Measurements from ENCODE around the gene PTPRF.

The PTPRF gene

DNA sequence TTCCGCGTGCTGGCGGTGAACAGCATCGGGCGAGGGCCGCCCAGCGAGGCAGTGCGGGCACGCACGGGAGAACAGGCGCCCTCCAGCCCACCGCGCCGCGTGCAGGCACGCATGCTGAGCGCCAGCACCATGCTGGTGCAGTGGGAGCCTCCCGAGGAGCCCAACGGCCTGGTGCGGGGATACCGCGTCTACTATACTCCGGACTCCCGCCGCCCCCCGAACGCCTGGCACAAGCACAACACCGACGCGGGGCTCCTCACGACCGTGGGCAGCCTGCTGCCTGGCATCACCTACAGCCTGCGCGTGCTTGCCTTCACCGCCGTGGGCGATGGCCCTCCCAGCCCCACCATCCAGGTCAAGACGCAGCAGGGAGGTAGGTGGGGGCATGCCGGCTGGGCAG is 60.5 kb downstream of the PTPRF start:
- Histone ChIP-seq H3K18ac (ENCODE audit: low read depth in 1 of 2, low read length in 2 of 2) (no peak overlapping the region), H2AK5ac (ENCODE audit: low read length, severe bottlenecking) (no peak overlapping the region), H2BK120ac (ENCODE audit: low read depth, low read length) (no peak overlapping the region), H3K14ac (ENCODE audit: low read length in 2 of 2) (no peak overlapping the region), H2BK15ac (ENCODE audit: low read depth, poor library complexity, severe bottlenecking) (no peak overlapping the region), H2AFZ (ENCODE audit: low read depth, low read length) (no peak overlapping the region), H3K4me2 (ENCODE audit: low read length, poor library complexity, severe bottlenecking) (no peak overlapping the region), H3K23ac (ENCODE audit: low read length in 2 of 2) (no peak overlapping the region), H2BK5ac (ENCODE audit: low read depth, low read length, poor library complexity, severe bottlenecking) (no peak overlapping the region), H3K27me3 (ENCODE audit: control insufficient read depth in 1 of 2, insufficient read depth in 1 of 2, low read length in 2 of 2) (no peaks in the 10 kb centered on the region), H3K36me3 (ENCODE audit: control insufficient read depth in 1 of 2, insufficient read depth in 2 of 2, low read depth in 1 of 2, low read length in 2 of 2) (peaks cover 3 to 59% of the 10 kb centered on the region in 2 experiments), H4K8ac (ENCODE audit: low read length) (no peak overlapping the region), H3K79me1 (replicated peaks; ENCODE audit: low read length, poor library complexity, severe bottlenecking) (peaks cover 6% of the 10 kb centered on the region), H3K9me3 (ENCODE audit: control insufficient read depth, low read length) (no peaks in the 10 kb centered on the region), H3K4me3 (ENCODE audit: insufficient read depth in 1 of 2, low read depth in 1 of 2, low read length in 2 of 2) (no peak overlapping the region), H2BK12ac (ENCODE audit: low read length in 2 of 2) (no peak overlapping the region), H4K91ac (ENCODE audit: low read length) (no peak overlapping the region), H3K27ac (ENCODE audit: low read length, poor library complexity, severe bottlenecking) (no peak overlapping the region), H3K4ac (ENCODE audit: low read depth in 1 of 2, low read length in 2 of 2) (no peak overlapping the region), H3K9ac (ENCODE audit: low read length) (no peak overlapping the region), H3K4me1 (ENCODE audit: control insufficient read depth, insufficient read depth, low read depth, low read length) (peaks cover 6% of the 10 kb centered on the region)
- DNase-seq: no peak
- 98% methylated on average over 39 of the region's 39 CpGs for WGBS

DNA sequence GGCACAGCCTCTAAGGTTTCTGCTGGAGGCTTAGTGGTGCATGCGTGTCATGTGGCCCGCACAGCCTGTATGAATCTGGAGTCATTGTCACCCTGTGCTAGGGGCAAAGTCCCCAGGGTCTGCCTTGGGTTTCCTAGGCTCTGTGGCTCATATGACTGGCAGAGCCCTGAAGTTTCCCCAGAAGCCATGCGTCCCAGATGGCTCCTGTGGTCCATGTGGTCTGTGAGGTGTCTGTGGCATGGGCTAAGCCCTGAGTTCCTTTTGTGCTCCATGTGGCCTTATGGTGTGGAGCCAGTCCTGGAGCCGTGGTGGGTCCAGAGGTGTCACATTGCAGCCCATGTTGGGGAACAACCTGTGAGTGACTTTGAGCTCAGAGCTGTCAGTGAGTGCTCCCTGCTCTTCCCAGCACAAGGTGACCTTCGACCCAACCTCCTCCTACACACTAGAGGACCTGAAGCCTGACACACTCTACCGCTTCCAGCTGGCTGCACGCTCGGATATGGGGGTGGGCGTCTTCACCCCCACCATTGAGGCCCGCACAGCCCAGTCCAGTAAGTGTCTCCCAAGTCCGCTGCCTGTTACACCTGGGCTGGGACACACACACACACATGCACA is 61.5 kb downstream of the PTPRF start:
- Histone ChIP-seq H3K9me3 (ENCODE audit: control insufficient read depth, low read length) (no peaks in the 10 kb centered on the region), H2BK120ac (ENCODE audit: low read depth, low read length) (no peak overlapping the region), H3K4me1 (ENCODE audit: control insufficient read depth, insufficient read depth, low read depth, low read length) (peaks cover 6% of the 10 kb centered on the region), H2AK5ac (ENCODE audit: low read length, severe bottlenecking) (no peak overlapping the region), H3K79me1 (replicated peaks; ENCODE audit: low read length, poor library complexity, severe bottlenecking) (peaks cover 6% of the 10 kb centered on the region), H3K18ac (ENCODE audit: low read depth in 1 of 2, low read length in 2 of 2) (no peak overlapping the region), H3K36me3 (ENCODE audit: control insufficient read depth in 1 of 2, insufficient read depth in 2 of 2, low read depth in 1 of 2, low read length in 2 of 2) (peaks cover 3 to 63% of the 10 kb centered on the region in 2 experiments), H3K27ac (ENCODE audit: low read length, poor library complexity, severe bottlenecking) (no peak overlapping the region), H3K4ac (ENCODE audit: low read depth in 1 of 2, low read length in 2 of 2) (no peak overlapping the region), H2BK5ac (ENCODE audit: low read depth, low read length, poor library complexity, severe bottlenecking) (no peak overlapping the region), H3K23ac (ENCODE audit: low read length in 2 of 2) (no peak overlapping the region), H3K4me2 (ENCODE audit: low read length, poor library complexity, severe bottlenecking) (no peak overlapping the region), H3K4me3 (ENCODE audit: insufficient read depth in 1 of 2, low read depth in 1 of 2, low read length in 2 of 2) (no peak overlapping the region), H2BK12ac (ENCODE audit: low read length in 2 of 2) (no peak overlapping the region), H2BK15ac (ENCODE audit: low read depth, poor library complexity, severe bottlenecking) (no peak overlapping the region), H3K9ac (ENCODE audit: low read length) (no peak overlapping the region), H4K91ac (ENCODE audit: low read length) (no peak overlapping the region), H3K27me3 (ENCODE audit: control insufficient read depth in 1 of 2, insufficient read depth in 1 of 2, low read length in 2 of 2) (no peaks in the 10 kb centered on the region), H2AFZ (ENCODE audit: low read depth, low read length) (no peak overlapping the region), H3K14ac (ENCODE audit: low read length in 2 of 2) (no peak overlapping the region), H4K8ac (ENCODE audit: low read length) (no peak overlapping the region)
- 96% methylated on average over 11 of the region's 11 CpGs for WGBS
- DNase-seq: no peak

GRCh38 chr1:43592974-43593683 is 62.4 kb downstream of the PTPRF start:
- Histone ChIP-seq H3K9me3 (ENCODE audit: control insufficient read depth, low read length) (no peaks in the 10 kb centered on the region), H3K79me1 (replicated peaks; ENCODE audit: low read length, poor library complexity, severe bottlenecking) (peaks cover 4% of the 10 kb centered on the region), H3K4ac (ENCODE audit: low read depth in 1 of 2, low read length in 2 of 2) (no peak overlapping the region), H2AK5ac (ENCODE audit: low read length, severe bottlenecking) (no peak overlapping the region), H3K27ac (ENCODE audit: low read length, poor library complexity, severe bottlenecking) (no peak overlapping the region), H4K8ac (ENCODE audit: low read length) (no peak overlapping the region), H3K23ac (ENCODE audit: low read length in 2 of 2) (no peak overlapping the region), H3K4me1 (ENCODE audit: control insufficient read depth, insufficient read depth, low read depth, low read length) (no peaks in the 10 kb centered on the region), H2BK15ac (ENCODE audit: low read depth, poor library complexity, severe bottlenecking) (no peak overlapping the region), H2BK12ac (ENCODE audit: low read length in 2 of 2) (no peak overlapping the region), H2AFZ (ENCODE audit: low read depth, low read length) (no peak overlapping the region), H3K36me3 (ENCODE audit: control insufficient read depth in 1 of 2, insufficient read depth in 2 of 2, low read depth in 1 of 2, low read length in 2 of 2) (peaks cover 3 to 66% of the 10 kb centered on the region in 2 experiments), H3K27me3 (ENCODE audit: control insufficient read depth in 1 of 2, insufficient read depth in 1 of 2, low read length in 2 of 2) (no peaks in the 10 kb centered on the region), H2BK120ac (ENCODE audit: low read depth, low read length) (no peak overlapping the region), H4K91ac (ENCODE audit: low read length) (no peak overlapping the region), H3K4me2 (ENCODE audit: low read length, poor library complexity, severe bottlenecking) (no peak overlapping the region), H3K18ac (ENCODE audit: low read depth in 1 of 2, low read length in 2 of 2) (no peak overlapping the region), H2BK5ac (ENCODE audit: low read depth, low read length, poor library complexity, severe bottlenecking) (no peak overlapping the region), H3K14ac (ENCODE audit: low read length in 2 of 2) (no peak overlapping the region), H3K4me3 (ENCODE audit: insufficient read depth in 1 of 2, low read depth in 1 of 2, low read length in 2 of 2) (no peak overlapping the region), H3K9ac (ENCODE audit: low read length) (no peak overlapping the region)
- DNase-seq: no peak
- 91% methylated on average over 15 of the region's 16 CpGs for WGBS

DNA sequence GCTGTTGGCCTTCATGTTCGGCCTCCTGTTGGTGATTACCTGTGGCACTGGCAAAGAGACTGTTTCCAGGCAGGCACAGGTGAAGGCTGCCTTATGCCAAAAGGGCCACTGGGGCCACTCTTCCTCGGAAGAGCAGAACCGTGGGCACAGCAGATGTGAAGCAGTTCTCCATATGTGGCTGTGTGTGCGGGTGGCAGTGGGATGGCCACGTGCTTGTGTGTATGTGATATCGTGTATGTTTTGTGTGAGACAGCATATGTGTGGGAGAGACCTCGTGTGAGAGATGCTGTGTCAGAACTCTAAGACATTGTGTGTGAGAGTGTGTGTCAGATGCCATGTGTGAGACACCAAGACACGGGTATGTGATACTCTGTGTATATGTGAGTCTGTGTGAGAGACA is 65.9 kb downstream of the PTPRF start:
- Histone ChIP-seq H3K4me2 (ENCODE audit: low read length, poor library complexity, severe bottlenecking) (no peak overlapping the region), H3K23ac (ENCODE audit: low read length in 2 of 2) (no peak overlapping the region), H3K27ac (ENCODE audit: low read length, poor library complexity, severe bottlenecking) (no peak overlapping the region), H3K9me3 (ENCODE audit: control insufficient read depth, low read length) (no peaks in the 10 kb centered on the region), H3K14ac (ENCODE audit: low read length in 2 of 2) (no peak overlapping the region), H3K4ac (ENCODE audit: low read depth in 1 of 2, low read length in 2 of 2) (no peak overlapping the region), H3K36me3 (ENCODE audit: control insufficient read depth in 1 of 2, insufficient read depth in 2 of 2, low read depth in 1 of 2, low read length in 2 of 2) (peaks cover 0 to 68% of the 10 kb centered on the region in 2 experiments), H3K4me3 (ENCODE audit: insufficient read depth in 1 of 2, low read depth in 1 of 2, low read length in 2 of 2) (no peak overlapping the region), H2AK5ac (ENCODE audit: low read length, severe bottlenecking) (no peak overlapping the region), H2AFZ (ENCODE audit: low read depth, low read length) (no peak overlapping the region), H2BK120ac (ENCODE audit: low read depth, low read length) (no peak overlapping the region), H3K4me1 (ENCODE audit: control insufficient read depth, insufficient read depth, low read depth, low read length) (peaks cover 6% of the 10 kb centered on the region), H3K18ac (ENCODE audit: low read depth in 1 of 2, low read length in 2 of 2) (no peak overlapping the region), H3K9ac (ENCODE audit: low read length) (no peak overlapping the region), H3K79me1 (replicated peaks; ENCODE audit: low read length, poor library complexity, severe bottlenecking) (peaks cover 2% of the 10 kb centered on the region), H3K27me3 (ENCODE audit: control insufficient read depth in 1 of 2, insufficient read depth in 1 of 2, low read length in 2 of 2) (no peaks in the 10 kb centered on the region), H2BK15ac (ENCODE audit: low read depth, poor library complexity, severe bottlenecking) (no peak overlapping the region), H2BK12ac (ENCODE audit: low read length in 2 of 2) (no peak overlapping the region), H4K91ac (ENCODE audit: low read length) (no peak overlapping the region), H4K8ac (ENCODE audit: low read length) (no peak overlapping the region), H2BK5ac (ENCODE audit: low read depth, low read length, poor library complexity, severe bottlenecking) (no peak overlapping the region)
- 83% methylated on average over 8 of the region's 8 CpGs for WGBS
- no peak for DNase-seq
